ENCODE results near the gene RNPEP.
"Not testable (repeated sequence)": the region's sequence is repeated elsewhere in the genome, so short reads cannot be mapped to it uniquely, and the experiment has no call there.

The RNPEP gene, protein sequence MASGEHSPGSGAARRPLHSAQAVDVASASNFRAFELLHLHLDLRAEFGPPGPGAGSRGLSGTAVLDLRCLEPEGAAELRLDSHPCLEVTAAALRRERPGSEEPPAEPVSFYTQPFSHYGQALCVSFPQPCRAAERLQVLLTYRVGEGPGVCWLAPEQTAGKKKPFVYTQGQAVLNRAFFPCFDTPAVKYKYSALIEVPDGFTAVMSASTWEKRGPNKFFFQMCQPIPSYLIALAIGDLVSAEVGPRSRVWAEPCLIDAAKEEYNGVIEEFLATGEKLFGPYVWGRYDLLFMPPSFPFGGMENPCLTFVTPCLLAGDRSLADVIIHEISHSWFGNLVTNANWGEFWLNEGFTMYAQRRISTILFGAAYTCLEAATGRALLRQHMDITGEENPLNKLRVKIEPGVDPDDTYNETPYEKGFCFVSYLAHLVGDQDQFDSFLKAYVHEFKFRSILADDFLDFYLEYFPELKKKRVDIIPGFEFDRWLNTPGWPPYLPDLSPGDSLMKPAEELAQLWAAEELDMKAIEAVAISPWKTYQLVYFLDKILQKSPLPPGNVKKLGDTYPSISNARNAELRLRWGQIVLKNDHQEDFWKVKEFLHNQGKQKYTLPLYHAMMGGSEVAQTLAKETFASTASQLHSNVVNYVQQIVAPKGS

GRCh38 chr1:201982623-201983379, at the start of gene RNPEP:
Gene RNPEP (plus strand): TSS chr1:201982648. CDS start chr1:201982667, 19 bp downstream.
- DNase-seq, result peak; percentile 85

DNA sequence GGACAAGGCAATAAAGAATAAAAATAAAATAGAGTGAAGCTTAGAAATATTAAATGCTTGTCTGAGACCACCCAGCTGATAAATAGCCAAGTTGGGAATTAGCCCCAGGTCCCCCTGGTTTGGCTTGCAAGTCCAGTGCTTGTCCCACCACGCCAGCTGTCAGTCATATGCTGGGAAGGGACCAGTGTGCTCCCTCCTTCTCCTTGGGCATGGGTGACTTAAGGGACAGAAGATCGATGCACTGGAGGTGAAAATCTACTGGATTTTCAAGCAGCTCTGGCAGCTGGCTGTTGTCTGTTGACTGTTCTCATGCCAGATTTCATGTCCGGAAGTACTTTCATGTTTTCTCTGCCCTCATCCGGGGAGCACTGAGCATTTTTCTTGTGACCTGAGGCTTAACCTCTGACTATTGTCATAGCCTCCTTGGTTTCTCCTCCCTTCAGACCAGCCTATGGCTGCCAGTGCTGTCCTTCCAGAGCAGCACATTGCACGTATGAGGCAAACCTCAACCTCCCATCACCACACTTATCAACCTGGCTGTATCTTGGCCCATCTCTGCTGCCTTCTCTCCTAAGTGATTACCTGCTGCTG, 48.5 kb upstream of the RNPEP start:
- no peak for DNase-seq

DNA sequence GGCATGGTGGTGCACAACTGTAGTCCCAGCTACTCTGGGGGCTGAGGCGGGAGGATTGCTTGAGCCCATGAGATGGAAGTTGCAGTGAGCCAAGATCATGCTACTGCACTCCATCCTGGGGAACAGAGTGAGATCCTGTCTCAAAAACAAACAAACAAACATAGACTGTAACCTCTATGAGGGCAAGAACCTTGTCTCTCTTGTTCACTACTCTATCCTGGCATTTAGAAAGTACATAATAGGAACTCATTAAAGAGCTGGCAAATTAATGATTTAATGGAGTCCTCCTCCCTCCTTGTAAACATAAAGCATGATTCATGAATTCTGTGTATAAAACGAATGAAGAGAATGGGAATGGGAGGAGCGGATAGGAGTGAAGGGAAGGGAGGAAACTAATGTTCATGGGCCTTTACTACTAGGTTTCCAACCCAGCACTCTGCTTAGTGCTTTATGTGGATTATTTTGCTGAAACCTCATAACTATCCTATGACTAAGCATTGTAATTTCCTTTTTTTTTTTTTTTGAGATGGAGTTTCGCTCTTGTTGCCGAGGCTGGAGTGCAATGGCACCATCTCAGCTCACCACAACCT, 44.7 kb upstream of the RNPEP start:
- no peak for DNase-seq

GRCh38 chr1:201938440-201939035, 43.9 kb upstream of the RNPEP start:
- no peak for DNase-seq

- DNase-seq, result no peak
Measured at GRCh38 chr1:201939148-201939547, 43.3 kb upstream of the RNPEP start.

DNA sequence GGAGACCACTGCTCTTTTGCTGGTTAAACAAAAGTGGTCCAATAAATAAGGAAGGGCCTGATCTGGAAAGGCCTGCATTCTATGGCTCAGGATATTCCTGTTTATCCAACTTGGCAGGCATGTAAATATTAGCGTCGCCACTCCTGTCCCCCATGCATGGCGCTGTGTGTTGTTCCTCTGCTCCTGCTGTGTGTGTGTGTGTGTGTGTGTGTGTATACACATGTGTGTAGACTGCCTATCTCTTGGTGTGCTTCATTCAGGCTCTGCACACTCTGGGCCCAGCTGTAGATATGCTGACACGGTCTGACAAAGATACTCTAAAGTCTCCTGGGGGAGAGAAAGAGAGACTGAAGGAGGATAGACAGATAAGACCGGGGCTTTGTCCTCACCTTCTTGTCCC, 42.9 kb upstream of the RNPEP start:
- DNase-seq, result no peak

DNA sequence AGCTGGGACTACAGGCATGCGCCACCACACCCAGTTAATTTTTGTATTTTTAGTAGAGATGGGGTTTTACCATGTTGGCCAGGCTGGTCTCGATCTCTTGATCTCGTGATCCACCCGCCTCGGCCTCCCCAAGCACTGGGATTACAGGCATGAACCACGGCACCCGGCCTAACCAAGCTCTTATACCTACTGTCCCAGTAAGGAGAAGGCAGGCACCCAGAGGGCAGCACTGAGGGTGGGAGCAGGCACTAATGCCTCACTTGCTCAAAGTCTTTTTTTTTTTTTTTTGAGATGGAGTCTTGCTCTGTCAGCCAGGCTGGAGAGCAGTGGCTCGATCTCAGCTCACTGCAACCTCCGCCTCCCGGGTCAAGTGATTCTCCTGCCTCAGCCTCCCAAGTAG, 42.1 kb upstream of the RNPEP start:
- not testable (repeated sequence) for DNase-seq

- no peak for DNase-seq
Measured at GRCh38 chr1:201941420-201942128, 40.9 kb upstream of the RNPEP start.

DNA sequence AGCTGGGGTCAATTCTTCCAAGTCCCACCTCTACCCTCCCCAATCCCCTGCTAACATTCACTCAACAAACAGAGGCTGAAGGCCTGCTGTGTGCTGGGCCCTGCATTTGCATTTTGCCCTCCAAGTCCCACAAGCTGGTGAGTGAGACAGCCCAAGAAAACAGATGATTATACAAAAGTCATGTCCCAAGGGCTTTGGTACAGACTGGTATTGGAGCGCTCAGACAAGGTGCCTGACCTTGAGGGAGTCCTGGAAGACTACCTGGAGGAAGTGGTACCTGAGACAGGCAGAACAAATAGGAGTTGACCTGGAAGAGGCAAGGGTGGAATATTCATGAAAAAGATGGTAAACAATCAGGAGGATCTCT, 40.3 kb upstream of the RNPEP start:
- DNase-seq, result no peak

DNA sequence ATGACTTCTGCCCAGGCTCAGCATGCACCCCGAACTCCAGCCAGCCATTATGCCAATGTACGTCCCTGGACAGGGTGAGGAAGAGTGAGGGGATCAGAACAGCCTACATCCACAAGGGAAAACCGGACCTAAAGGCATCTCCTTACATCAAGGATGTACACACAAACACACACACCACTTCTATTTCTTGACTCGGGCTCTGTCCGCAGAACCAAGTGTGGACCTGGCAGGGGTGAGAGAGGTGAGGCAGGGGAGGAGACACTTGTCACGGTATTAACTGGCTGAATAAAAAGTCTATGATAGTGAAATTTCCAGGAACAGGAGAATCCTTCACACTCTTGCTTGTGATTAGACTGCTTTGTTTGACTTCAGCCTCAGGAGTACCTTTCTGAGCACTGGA, 38.4 kb upstream of the RNPEP start:
- DNase-seq, result no peak

DNA sequence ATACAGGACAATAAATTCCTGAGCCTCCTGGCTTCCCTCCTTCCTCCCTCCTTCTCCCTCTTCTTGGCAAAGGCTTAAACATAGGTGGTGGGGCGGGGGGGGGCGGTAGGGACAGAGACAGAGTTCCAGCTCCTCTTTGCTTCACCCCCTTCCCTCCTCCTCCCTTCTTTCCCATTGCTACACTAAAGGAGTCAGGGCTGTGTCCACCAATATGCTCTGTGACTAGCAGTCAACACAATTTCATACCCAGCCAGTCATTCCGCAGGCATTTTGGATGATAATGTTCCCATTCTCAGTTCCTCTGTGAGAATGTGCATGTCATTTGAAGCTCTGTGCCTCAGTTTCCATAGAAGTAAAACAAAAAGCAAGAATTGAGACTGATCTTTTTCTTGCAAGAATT, 37.8 kb upstream of the RNPEP start:
- no peak for DNase-seq

GRCh38 chr1:201945157-201945556, 37.3 kb upstream of the RNPEP start:
- peak; percentile 50 for DNase-seq

GRCh38 chr1:201945863-201946223, 36.6 kb upstream of the RNPEP start:
- DNase-seq, result no peak

- DNase-seq, result peak; percentile 48
Measured at GRCh38 chr1:201946224-201946908, 36.1 kb upstream of the RNPEP start, which contains the start of gene LMOD1. Gene LMOD1 (minus strand): TSS chr1:201946548. CDS start chr1:201946340, 208 bp downstream.

DNA sequence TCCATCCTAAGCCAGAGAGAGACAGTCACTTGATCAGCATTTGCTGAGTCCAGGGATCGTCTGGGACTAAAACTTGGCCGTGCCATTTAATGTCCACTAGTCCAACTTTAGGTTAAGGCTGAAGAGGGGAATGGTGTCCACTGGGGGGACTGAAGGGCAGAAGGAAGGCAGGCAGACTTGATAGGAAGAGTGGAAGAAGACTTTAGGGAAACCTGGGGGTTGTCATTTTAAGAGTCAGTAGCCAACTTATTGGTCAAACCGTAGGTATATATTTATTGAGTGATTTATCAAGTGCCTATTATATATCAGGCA, 34.8 kb upstream of the RNPEP start:
- DNase-seq, result no peak

DNA sequence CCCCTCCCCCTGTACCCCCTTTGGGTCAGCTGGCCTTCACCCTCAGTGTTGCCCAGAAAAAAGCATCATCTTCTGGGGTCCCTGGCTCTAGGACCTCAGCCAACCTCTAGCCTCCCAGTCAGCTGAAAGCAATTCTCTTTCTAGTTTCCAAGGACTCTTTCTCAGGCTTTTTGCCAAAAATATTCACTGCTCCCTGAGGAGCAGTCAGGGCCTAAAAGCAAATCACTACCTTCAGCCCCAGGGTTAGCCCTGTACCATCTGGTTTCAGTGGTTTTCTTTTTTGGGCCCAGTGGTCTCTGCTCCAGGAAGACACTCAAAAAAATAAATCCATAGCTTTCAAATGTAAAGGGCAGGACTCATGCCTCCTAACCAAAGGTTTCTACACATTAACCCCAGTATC, 33.0 kb upstream of the RNPEP start:
- DNase-seq, result no peak

DNA sequence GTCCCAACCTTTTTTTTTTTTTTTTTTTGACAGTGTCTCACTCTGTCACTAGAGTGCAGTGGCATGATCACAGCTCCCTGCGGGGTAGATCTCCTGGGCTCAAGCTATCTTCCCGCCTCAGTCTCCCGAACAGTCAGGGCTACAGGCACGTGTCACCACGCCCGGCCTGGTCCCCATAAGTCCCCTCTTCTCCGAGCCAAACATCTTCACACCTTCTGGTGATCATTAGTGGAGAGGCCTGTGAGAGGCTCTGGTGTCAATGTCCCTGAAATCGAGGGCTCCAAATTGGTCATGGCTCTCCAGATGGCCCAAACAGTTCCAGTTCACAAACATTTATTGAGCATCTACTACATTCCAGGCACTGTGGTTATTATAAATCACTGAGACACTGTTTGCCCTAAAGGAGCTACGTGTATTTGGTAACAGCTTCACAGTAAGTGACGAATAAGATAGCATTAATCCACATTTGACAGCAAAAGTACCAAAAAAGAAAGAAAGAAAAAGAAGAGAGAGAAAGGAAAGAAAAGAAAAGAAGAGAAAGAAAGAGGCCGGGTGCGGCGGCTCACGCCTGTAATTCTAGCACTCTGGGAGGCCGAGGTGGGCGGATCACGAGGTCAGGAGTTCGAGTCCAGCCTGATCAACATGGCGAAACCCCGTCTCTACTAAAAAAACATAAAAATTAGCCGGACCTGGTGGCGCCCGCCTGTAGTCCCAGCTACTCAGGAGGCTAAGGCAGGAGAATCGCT, 28.0 kb upstream of the RNPEP start:
- no peak for DNase-seq

- DNase-seq, result peak; percentile 99
Measured at GRCh38 chr1:201955009-201955728, 27.3 kb upstream of the RNPEP start, which contains the start of gene TIMM17A. Gene TIMM17A (plus strand): TSS chr1:201955503. CDS start chr1:201955527, 24 bp downstream.

- no peak for DNase-seq
Measured at GRCh38 chr1:201955729-201956143, 26.7 kb upstream of the RNPEP start.

DNA sequence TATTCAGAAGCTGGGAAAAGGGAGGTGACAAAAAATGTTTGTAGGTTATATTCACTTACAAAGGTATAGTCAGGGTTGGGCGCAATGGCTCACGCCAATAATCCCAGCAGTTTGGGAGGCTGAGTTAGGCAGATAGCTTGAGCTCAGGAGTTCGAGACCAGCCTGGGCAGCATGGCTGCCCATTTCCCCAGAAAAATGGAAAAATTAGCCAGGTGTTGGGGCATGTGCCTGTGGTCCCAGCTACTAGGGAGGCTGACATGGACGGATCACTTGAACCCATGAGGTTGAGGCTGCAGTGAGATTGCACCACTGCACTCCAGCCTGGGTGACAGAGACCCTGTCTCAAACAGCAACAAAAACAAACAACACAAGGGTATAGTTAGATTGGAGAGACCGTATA, 24.1 kb upstream of the RNPEP start:
- no peak for DNase-seq

All from hematopoietic multipotent progenitor cell treated with erythropoietin and hydrocortisone succinate and interleukin-3 and kit ligand, for 4 days (in vitro differentiated cells).